Epithelial cell of proximal tubule (primary cell): ENCODE data around the gene FBXW5. TPM values are rescaled to one million over a fixed set of nuclear protein-coding genes. Genes with fewer than 3 reads are reported as not detected.

Experiments used
- DNase-seq: peaks from one replicate; pipeline ENCODE4 v3.0.0-alpha.2; 2011; ENCODE audit warnings: low read depth
- H3K4me3 ChIP-seq: 2 replicates; pipeline ENCODE4 v1.5.1; 2011; ENCODE audit warnings: low read depth, mild to moderate bottlenecking, low read length
- CTCF ChIP-seq: conservative IDR thresholded peaks from 2 replicates; pipeline ENCODE4 v1.5.1; 2012; ENCODE audit warnings: low read depth, mild to moderate bottlenecking, low read length
- total RNA-seq: library from RNA; depleted of rRNA; stranded (reverse); fragments of >200 nt; gene quantifications from 2 replicates; pipeline ENCODE4 v1.2.3, GENCODE V29; 2015

Gene FBXW5
- total RNA-seq, 1 donor from 2014 or later: 124 TPM

GRCh38 chr9:136985027-136985602, 40.6 kb upstream of the FBXW5 start:
- no peak for TF ChIP-seq CTCF
- H3K4me3 ChIP-seq: no peak overlapping the region
- DNase-seq: no peak

DNA sequence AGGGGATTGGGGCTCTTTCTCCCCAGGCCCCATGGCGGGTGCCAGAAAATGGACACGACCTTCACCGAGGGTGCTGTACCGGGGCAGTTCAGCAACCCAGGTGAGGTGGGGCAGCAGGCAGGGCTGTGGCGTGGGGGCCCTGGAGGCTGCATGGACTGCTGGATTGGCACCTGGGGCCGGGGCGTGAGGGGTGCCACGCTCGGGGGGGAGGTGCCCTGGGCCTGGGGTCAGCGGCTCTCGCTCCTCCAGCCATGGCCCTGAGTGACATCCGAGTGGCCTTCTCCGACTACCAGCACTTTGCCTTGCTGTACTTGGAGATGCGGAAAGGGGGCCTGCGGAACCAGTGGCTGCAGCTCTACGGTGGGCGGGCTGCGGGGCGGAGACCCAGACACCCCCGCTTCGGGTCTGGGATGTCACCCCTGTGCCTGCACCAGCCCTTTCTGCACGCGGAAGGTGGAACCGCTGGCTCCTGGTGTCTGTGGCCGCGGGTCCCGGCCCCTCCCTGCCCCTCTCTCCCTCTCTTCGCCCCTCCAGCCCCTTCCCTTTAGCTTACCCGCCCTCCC, 40.0 kb upstream of the FBXW5 start:
- DNase-seq: no peak
- no peak overlapping the region for H3K4me3 ChIP-seq
- TF ChIP-seq CTCF: no peak

DNA sequence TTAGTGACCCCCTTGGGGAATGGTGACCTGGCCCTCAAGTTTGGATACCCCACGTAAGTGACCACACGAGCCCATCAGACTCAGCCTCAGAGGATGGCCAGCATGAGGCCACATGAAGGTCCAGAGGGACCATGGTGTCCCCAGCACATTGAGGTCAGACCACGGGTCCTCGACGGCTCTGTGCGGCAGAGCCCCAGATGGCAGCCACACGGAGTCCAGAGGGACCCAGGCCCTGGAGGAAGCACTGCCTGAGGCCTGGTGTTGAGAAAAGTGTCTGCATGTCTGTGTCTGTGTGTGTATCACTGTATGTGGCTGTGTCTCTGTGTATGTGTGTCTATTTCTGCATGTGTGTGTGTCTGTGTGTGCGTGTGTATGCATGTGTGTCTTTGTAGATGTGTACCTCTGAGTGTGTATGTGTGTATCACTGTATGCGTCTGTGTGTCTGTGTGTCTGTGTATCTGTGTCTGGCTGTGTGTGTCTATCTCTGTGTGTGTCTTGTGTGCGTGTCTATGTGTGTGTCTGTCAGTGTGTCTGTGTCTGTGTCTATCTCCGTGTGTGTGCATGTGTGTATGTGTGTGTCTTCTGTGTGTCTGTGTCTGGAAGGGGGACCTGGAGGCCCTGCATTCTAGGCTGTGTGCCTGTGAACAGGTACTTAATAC, 39.2 kb upstream of the FBXW5 start:
- no peak overlapping the region for H3K4me3 ChIP-seq
- no peak for TF ChIP-seq CTCF

GRCh38 chr9:136983167-136983566, 38.6 kb upstream of the FBXW5 start:
- TF ChIP-seq CTCF: no peak
- no peak for DNase-seq
- H3K4me3 ChIP-seq: no peak overlapping the region

More for the DNA sequence above, 39.2 kb upstream of the FBXW5 start:
- DNase-seq: no peak

DNA sequence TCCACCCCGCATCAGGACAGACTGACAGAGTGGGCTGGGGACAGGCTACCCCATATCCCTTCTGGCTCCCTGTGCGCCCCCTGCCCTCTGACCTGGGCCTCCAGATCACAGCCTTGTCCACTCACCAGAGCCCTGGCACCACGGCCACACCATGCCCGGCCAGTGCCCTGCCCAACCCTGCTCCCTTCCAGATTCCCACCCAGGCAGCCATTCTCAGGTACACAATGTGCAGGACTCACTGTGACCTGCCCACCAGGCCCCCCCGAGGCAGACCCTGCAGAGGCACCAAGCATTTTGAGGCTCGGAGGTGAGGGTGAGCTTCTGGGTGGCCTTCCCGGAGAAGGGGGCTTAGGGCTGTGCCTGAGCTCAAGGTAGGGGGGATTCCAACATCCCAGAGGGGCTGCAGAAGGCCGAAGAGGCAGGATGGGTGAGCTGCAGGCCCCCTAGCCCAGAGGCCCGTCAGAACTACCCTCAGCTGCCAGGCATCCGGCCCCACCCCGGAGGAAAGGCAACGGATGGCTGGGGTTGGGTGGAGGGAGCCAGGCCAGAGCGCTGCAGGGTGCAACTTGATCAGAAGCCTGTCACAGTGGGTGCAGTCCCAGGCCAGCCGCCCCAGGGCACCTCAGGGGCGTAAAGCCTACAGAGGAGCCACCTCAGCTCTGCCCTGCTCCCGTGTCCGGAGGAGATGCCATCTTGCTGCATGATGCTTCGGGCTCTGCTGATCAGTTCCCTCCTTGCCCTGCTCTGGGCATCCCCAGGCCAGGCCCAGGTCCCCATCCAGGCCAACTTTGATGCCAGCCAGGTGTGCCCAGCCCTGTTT, 37.9 kb upstream of the FBXW5 start, which contains the start of gene LCNL1:
LCNL1 (plus strand) TSS at position 762 of the 820 bp plus-strand sequence. CDS start 594 bp downstream, outside the sequence.
- no peak for TF ChIP-seq CTCF
- DNase-seq: no peak
- no peak within 1 kb of the TSS for H3K4me3 ChIP-seq

DNA sequence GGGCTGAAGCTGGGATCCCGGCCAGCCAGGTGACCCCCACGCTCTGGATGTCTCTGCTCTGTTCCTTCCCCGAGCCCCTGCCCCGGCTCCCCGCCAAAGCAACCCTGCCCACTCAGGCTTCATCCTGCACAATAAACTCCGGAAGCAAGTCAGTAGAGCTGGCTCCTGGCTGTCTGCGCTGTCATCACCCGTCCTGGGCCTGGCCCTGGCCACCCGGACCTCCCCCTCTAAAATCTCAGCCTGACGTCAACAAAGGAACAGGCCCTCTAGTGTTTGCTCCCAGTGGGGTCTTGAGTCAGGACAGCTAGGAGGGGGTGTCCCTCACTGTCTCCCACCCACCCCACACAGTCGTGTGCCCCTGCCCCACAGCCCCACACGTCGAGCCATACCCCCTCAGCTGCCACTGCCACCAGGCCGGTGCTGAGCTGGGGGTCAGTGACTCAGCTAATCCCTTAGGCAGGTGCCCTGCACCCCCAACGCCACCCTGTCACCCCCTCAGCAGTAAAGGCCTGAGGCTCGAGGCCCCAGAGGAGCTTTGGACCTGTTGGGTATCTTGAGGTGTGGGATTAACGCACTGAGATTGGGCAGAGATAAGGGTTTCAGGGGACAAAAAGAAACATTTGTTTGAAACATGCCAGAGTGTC, 37.2 kb upstream of the FBXW5 start:
- no peak overlapping the region for H3K4me3 ChIP-seq
- no peak for TF ChIP-seq CTCF
- DNase-seq: no peak
